Hepatocyte (in vitro differentiated cells): Measurements from ENCODE around the gene FLRT1. TPM values are rescaled to one million over a fixed set of nuclear protein-coding genes. Genes with fewer than 3 reads are reported as not detected.
"Not testable (repeated sequence)": the region's sequence is repeated elsewhere in the genome, so short reads cannot be mapped to it uniquely, and the experiment has no call there.

Experiments used
- DNase-seq: peaks from one replicate; pipeline ENCODE4 v3.0.0-alpha.2; 2016; ENCODE audit warnings: low spot score
- H2AFZ ChIP-seq: fragments of 200-600 bp; sonication (generic); 2 replicates; pipeline ENCODE4 v1.6.0; 2016; ENCODE audit warnings: antibody characterized with exemption, mild to moderate bottlenecking
- H3K27ac ChIP-seq: fragments of 200-600 bp; sonication (generic); 2 replicates; pipeline ENCODE4 v1.5.1; 2016; ENCODE audit warnings: mild to moderate bottlenecking
- H3K27me3 ChIP-seq: fragments of 200-600 bp; sonication (generic); 2 replicates; pipeline ENCODE4 v1.6.1; 2016
- H3K36me3 ChIP-seq: fragments of 200-600 bp; sonication (generic); replicated peaks from 2 replicates; pipeline ENCODE4 v1.5.1; 2016; ENCODE audit warnings: low read depth; ENCODE audit not compliant: insufficient read depth
- H3K4me1 ChIP-seq: fragments of 200-600 bp; sonication (generic); 2 replicates; pipeline ENCODE4 v1.5.1; 2016; ENCODE audit warnings: mild to moderate bottlenecking, moderate library complexity; ENCODE audit not compliant: insufficient read depth
- H3K4me2 ChIP-seq: fragments of 200-600 bp; sonication (generic); 2 replicates; pipeline ENCODE4 v1.6.0; 2016
- H3K4me3 ChIP-seq: fragments of 200-600 bp; sonication (generic); 2 replicates; pipeline ENCODE4 v1.5.1; 2016; ENCODE audit warnings: mild to moderate bottlenecking
- H3K79me2 ChIP-seq: fragments of 200-600 bp; sonication (generic); 2 replicates; pipeline ENCODE4 v1.6.0; 2017; ENCODE audit warnings: mild to moderate bottlenecking
- H3K9me2 ChIP-seq: fragments of 200-600 bp; sonication (generic); replicated peaks from 2 replicates; pipeline ENCODE4 v1.6.0; 2017; ENCODE audit warnings: mild to moderate bottlenecking; ENCODE audit not compliant: insufficient read depth
- H3K9me3 ChIP-seq: fragments of 200-600 bp; sonication (generic); 2 replicates; pipeline ENCODE4 v1.5.1; 2016; ENCODE audit warnings: low read depth, mild to moderate bottlenecking
- H4K20me1 ChIP-seq: fragments of 200-600 bp; sonication (generic); 2 replicates; pipeline ENCODE4 v1.6.0; 2016; ENCODE audit warnings: mild to moderate bottlenecking; ENCODE audit not compliant: insufficient read depth, poor library complexity, severe bottlenecking
- EZH2 ChIP-seq: fragments of 200-600 bp; sonication (generic); IDR thresholded peaks from 2 replicates; pipeline ENCODE4 v1.6.1; 2016; ENCODE audit warnings: antibody characterized with exemption, mild to moderate bottlenecking, borderline replicate concordance
- EZH2phosphoT487 ChIP-seq: fragments of 200-600 bp; sonication (generic); IDR thresholded peaks from one replicate; pipeline ENCODE4 v1.6.1; 2018; ENCODE audit warnings: antibody characterized with exemption, mild to moderate bottlenecking, low read depth, moderate library complexity; ENCODE audit not compliant: unreplicated experiment, severe bottlenecking
- WGBS: methylation state at CpG from one replicate; pipeline ENCODE4 v1.1.6; 2016; ENCODE audit warnings: low lambda C conversion rate; ENCODE audit errors: missing lambda C conversion rate; 5-methylcytosine and 5-hydroxymethylcytosine counted together
- polyA plus RNA-seq: library from polyadenylated mRNA; unstranded; fragments of >200 nt; fragmentation: Nextera tagmentation; extraction: Ambion mirVana; gene quantifications from 2 replicates; pipeline ENCODE4 v1.2.1, GENCODE V29; 2016
- total RNA-seq: library from RNA; depleted of rRNA; stranded (reverse); fragments of >200 nt; gene quantifications from 2 replicates; pipeline ENCODE4 v1.2.3, GENCODE V29; 2014
- TF ChIP-seq, protein P1 (sequence below): fragments of 200-600 bp; sonication (generic); IDR thresholded peaks from 2 replicates; pipeline ENCODE4 v1.5.1; 2016; ENCODE audit warnings: antibody characterized with exemption, mild to moderate bottlenecking; ENCODE audit not compliant: poor library complexity

Gene FLRT1
- total and polyA plus RNA-seq, 2 experiments from 2014 or later, result 0.34 to 0.43 TPM

- H3K79me2 ChIP-seq, result no peaks in the 10 kb centered on the region
- H4K20me1 ChIP-seq, result no peaks in the 10 kb centered on the region
- H3K36me3 ChIP-seq, result no peaks in the 10 kb centered on the region
- no peaks in the 10 kb centered on the region for H3K9me2 ChIP-seq
- H3K4me1 ChIP-seq, result no peaks in the 10 kb centered on the region
- 98% methylated on average over 2 of the region's 2 CpGs for WGBS
- H3K4me2 ChIP-seq, result no peak overlapping the region
- DNase-seq, result no peak
- no peaks in the 10 kb centered on the region for H3K27me3 ChIP-seq
- H3K4me3 ChIP-seq, result no peak overlapping the region
- H2AFZ ChIP-seq, result no peak overlapping the region
- TF ChIP-seq, protein P1, sequence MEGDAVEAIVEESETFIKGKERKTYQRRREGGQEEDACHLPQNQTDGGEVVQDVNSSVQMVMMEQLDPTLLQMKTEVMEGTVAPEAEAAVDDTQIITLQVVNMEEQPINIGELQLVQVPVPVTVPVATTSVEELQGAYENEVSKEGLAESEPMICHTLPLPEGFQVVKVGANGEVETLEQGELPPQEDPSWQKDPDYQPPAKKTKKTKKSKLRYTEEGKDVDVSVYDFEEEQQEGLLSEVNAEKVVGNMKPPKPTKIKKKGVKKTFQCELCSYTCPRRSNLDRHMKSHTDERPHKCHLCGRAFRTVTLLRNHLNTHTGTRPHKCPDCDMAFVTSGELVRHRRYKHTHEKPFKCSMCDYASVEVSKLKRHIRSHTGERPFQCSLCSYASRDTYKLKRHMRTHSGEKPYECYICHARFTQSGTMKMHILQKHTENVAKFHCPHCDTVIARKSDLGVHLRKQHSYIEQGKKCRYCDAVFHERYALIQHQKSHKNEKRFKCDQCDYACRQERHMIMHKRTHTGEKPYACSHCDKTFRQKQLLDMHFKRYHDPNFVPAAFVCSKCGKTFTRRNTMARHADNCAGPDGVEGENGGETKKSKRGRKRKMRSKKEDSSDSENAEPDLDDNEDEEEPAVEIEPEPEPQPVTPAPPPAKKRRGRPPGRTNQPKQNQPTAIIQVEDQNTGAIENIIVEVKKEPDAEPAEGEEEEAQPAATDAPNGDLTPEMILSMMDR, result no peak
- no peak for TF ChIP-seq EZH2
- no peak overlapping the region for H3K27ac ChIP-seq
- no peaks in the 10 kb centered on the region for H3K9me3 ChIP-seq
These were observed 10.0 kb downstream of the FLRT1 start for GRCh38 chr11:64045700-64046099.

DNA sequence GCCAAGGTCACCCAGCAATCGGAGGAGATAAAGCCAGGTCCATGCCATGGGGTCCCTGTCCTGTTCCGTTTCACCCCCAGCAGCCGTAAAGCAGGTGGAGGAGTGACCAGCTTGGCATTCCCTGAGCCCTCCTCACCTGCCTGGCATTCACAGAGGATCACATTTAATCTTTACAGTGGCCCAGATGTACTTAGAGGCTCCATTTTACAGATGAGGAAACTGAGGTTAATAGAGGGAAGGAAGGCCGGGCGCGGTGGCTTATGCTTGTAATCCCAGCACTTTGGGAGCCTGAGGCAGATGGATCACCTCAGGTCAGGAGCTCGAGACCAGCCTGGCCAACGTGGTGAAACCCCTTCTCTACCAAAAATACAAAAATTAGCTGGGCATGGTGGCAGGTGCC is 11.6 kb downstream of the FLRT1 start:
- not testable (repeated sequence) for H3K4me2 ChIP-seq, H3K4me1 ChIP-seq, H3K4me3 ChIP-seq, DNase-seq, H3K27me3 ChIP-seq, H3K36me3 ChIP-seq, H3K27ac ChIP-seq, H4K20me1 ChIP-seq, H3K79me2 ChIP-seq, H3K9me3 ChIP-seq, H2AFZ ChIP-seq, H3K9me2 ChIP-seq
- WGBS, result 96% methylated on average over 8 of the region's 8 CpGs

DNA sequence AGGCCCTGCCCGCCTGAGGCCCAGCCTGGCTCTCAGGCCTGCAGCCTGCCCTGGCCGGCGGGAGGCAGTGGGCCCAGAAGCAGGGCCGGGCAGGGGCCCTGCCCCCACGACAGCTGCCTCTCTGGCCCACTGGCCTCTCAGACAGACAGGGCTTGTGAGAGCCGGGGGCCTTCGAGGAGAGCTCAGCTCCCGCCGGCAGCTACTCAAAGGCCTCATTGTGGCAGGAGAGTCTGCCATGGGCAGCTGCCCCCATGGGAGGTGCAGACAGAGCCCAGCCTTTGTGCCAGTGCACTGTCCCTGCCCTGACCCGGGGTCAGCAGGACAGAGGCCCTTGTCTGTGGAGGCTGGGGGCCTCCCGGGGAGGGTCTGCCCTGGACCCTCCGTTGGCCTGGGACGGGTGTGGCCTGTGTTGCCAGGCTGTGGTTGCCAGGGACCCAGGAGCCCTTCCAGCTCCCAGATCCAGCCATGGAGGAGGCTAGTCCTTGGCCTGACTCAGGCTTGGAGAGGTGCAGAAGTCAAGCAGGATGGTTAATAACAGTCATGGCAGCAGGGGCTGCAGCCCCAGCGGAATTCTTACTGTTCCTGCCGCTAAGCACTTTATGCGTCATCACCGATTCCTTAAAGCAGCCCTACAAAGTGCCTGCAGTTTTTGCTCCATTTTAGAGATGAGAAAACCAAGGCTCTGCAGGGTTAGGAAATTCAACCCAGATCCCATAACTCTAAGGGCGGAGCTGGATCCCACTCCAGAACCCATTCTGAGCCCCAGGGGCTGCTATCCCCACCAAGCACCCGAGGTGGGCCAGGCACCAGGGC is 12.5 kb downstream of the FLRT1 start:
- H3K9me3 ChIP-seq, result no peaks in the 10 kb centered on the region
- no peak overlapping the region for H3K4me3 ChIP-seq
- no peak for TF ChIP-seq EZH2
- TF ChIP-seq EZH2phosphoT487, result no peak
- TF ChIP-seq, protein P1, result no peak
- no peak overlapping the region for H2AFZ ChIP-seq
- no peaks in the 10 kb centered on the region for H3K79me2 ChIP-seq
- no peak for DNase-seq
- no peaks in the 10 kb centered on the region for H3K4me1 ChIP-seq
- H3K27me3 ChIP-seq, result no peaks in the 10 kb centered on the region
- H3K27ac ChIP-seq, result no peak overlapping the region
- no peaks in the 10 kb centered on the region for H3K9me2 ChIP-seq
- no peak overlapping the region for H3K4me2 ChIP-seq
- no peaks in the 10 kb centered on the region for H3K36me3 ChIP-seq
- no peaks in the 10 kb centered on the region for H4K20me1 ChIP-seq
- 90% methylated on average over 18 of the region's 19 CpGs for WGBS

- Histone ChIP-seq H3K4me2 (no peak overlapping the region), H2AFZ (no peak overlapping the region), H3K27ac (no peak overlapping the region), H4K20me1 (no peaks in the 10 kb centered on the region), H3K36me3 (no peaks in the 10 kb centered on the region), H3K27me3 (no peaks in the 10 kb centered on the region), H3K4me3 (no peak overlapping the region), H3K9me3 (no peaks in the 10 kb centered on the region), H3K4me1 (no peaks in the 10 kb centered on the region), H3K9me2 (no peaks in the 10 kb centered on the region), H3K79me2 (no peaks in the 10 kb centered on the region)
- TF ChIP-seq, protein P1, result no peak
- TF ChIP-seq EZH2 (no peak), EZH2phosphoT487 (no peak)
- no peak for DNase-seq
- 97% methylated on average over 8 of the region's 8 CpGs for WGBS
These were observed 13.8 kb downstream of the FLRT1 start for GRCh38 chr11:64049509-64049908.
